ENCODE measurements around the gene RPS3A.
A peak's percentile ranks its signal among the peaks of the same experiment; 100 is the strongest.
"Not testable (repeated sequence)": the region's sequence is repeated elsewhere in the genome, so short reads cannot be mapped to it uniquely, and the experiment has no call there.

Gene RPS3A

DNA sequence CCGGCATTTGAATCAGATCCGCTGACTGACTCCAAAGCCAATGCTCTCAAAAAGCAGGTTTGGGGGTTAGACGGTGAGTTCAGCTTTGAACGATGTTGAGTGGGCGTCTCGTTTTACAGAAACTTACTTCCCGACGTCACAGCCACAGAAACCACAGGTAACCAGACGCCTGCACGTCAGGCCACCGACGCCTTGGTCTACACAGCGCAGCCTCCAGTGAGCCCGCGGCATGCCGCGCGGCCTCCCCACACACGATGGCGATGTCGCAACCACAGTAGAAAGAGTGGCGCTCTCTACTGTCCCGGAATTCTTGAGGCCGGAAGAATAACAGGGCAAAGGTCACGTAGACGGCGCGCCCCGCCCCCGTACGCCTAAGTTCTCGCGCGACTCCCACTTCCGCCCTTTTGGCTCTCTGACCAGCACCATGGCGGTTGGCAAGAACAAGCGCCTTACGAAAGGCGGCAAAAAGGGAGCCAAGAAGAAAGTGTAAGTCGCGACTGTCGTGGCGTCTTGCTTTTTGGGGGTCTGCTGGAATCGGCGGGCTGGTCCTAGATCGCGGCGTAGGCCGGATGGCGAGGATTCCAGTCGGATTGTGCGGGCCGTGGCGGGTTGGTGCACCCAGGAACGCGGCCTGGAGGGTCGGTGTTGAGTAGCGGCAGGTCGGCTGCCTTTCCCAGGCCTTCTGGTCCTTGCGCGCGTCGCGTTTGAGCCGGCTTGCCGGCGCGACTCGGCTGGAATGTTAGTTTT, at the start of gene RPS3A:
Gene RPS3A (plus strand): TSS at position 400 of the 747 bp plus-strand sequence. CDS start 25 bp downstream, at position 425.
- DNase-seq (ENCODE audit: low spot score): peak; percentile 98

DNA sequence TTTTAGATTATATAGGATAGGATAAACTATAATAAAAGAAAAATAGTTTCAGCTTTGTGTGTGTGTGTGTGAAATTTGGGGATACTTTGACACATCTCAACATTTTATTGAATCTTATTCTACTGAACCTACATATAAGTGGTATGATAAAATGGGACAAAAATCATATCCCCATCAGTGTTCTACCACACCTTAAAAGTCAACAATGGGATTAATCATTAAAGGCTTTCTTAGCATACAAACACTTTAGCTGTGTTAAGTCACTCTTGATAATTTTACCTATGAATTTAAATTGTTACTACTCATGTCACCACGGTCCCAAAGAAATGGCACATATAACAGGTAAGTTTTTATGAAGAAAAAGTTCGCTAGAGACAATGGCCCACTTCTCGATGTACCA, 46.6 kb upstream of the RPS3A start:
- no peak for DNase-seq (ENCODE audit: low spot score)

- DNase-seq (ENCODE audit: low spot score): no peak
These were observed 43.9 kb upstream of the RPS3A start for GRCh38 chr4:151055539-151055938.

GRCh38 chr4:151063143-151063542, 36.3 kb upstream of the RPS3A start:
- not testable (repeated sequence) for DNase-seq (ENCODE audit: low spot score)

DNA sequence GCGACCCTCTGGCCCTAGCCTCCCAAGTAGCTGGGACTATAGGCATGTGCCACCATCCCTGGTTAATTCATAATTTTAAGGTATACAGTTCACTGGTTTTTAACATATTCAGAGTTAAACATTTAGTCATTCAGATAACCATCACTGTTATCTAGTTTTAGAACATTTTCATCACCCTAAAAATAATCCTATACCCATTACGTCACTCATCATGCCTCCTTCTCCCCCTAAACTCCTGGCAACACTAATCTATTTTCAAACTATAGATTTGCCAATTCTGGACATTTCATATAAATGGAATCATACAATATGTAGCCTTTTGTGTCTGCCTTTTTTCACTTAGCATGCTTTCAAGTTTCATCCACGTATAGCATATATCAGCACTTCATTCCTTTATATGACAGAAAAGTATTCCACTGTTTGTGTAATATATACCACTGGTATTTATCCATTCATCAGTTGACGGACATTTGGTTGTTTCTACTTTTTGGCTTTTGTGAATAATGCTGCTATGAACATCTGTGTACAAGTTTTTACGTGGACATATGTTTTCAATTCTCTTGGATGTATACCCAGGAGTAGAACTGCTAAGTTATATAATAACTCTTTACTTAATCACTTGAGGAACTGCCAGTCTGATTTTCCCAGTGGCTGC, 32.0 kb upstream of the RPS3A start:
- DNase-seq (ENCODE audit: low spot score): no peak

- no peak for DNase-seq (ENCODE audit: low spot score)
These were observed 25.0 kb upstream of the RPS3A start for GRCh38 chr4:151074416-151074916.

GRCh38 chr4:151077978-151078377, 21.4 kb upstream of the RPS3A start:
- DNase-seq (ENCODE audit: low spot score): not testable (repeated sequence)

GRCh38 chr4:151087467-151087866, 12.0 kb upstream of the RPS3A start:
- DNase-seq (ENCODE audit: low spot score): no peak

DNA sequence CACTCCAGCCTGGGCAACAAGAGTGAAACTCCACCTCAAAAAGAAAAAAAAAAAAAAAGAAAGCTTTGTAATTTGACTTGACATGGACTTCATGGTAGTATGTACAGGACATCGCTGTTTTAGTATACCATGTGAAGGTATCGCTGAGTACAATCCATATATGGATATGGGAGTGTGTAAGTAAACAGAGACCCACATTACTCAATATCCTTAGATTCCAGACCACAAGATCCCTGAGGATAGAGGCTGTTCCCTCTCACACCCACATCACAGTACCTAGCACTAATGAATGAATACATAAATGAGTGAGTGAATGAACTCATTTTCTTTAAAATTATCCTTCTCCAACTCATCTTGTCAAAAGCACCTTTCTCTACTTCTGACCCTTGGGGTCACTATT, 8.4 kb upstream of the RPS3A start:
- DNase-seq (ENCODE audit: low spot score): no peak

DNA sequence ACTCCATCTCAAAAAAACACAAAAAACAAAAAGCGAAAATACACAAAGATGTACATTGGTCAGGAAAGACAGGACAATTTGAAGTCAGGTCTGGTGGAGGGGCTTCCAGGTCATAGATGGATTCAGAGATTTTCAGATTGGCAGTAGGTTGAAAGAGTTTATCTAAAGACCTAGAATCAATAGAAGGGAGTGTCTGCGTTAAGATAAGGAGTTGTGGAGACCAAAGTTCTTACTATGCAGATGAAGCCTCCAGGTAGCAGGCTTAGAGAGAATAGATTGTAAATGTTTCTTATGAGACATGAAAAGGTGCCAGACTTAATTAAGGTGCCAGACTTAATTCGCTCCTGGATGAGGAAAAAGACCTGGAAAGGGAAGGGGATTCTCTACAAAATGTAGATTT, 6.9 kb upstream of the RPS3A start:
- no peak for DNase-seq (ENCODE audit: low spot score)

DNA sequence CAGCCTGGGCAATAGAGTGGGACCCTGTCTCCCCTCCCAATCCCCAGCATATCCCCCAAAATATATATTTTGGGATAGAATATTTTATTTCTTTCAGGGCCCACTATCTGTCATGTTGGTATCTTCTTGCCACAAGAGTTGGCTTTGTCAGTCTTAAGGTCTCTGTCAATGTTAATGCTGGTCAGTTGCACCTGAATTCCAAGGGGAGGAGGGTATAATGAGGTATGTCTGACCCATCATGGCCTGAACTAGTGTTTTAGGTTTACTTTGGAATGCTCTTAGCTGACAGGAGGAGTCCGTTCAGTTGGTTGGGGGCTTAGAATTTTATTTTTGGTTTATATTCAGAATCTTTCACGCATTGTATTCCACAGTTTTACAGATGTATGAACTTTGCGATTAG, 6.2 kb upstream of the RPS3A start:
- DNase-seq (ENCODE audit: low spot score): no peak

- no peak for DNase-seq (ENCODE audit: low spot score)
These were observed 5.1 kb upstream of the RPS3A start for GRCh38 chr4:151094290-151094751.

GRCh38 chr4:151095142-151095541, 4.3 kb upstream of the RPS3A start:
- DNase-seq (ENCODE audit: low spot score): no peak

- no peak for DNase-seq (ENCODE audit: low spot score)
These were observed 1.7 kb upstream of the RPS3A start for GRCh38 chr4:151097759-151098158.

GRCh38 chr4:151098979-151099228, 524 bp upstream of the RPS3A start:
- DNase-seq (ENCODE audit: low spot score): no peak

DNA sequence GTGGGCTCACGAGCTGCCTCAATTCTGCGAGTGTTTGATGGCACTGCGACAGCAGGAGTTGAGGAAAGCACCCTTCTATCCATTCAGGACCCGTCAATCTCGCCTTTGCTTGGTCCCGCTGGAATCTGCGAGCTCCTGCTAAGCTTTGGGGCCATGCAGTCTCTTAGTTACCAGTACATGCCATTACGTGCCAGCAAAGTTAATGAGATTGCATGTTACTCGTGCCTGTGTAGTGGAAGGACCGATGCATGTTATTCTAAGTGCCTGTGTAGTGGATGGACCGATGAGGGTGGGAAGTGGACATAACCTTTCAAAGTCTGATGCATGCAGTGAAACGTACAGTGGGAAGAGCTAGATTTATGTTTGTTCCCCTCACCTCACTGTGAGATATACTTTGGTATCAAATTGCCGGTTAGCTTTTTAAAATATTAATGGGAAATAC, 569 bp downstream of the RPS3A start:
- no peak for DNase-seq (ENCODE audit: low spot score)

DNA sequence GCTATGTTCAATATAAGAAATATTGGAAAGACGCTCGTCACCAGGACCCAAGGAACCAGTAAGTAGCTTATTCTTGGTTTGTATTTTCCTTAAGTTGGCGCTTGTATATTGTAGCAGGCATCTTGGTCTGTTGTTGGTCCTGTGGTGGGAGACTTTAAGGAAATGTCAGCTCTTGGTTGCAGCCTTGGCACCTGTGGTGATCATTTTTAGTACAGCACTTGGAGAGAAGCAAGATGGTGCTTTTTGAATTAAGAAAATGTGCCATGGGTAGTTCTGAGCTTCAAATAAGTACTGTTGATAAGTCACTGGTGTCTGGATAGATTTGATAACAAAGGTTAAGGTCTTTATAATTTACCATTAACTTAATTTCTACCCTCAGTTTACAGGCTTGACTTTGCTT, 1.1 kb downstream of the RPS3A start:
- no peak for DNase-seq (ENCODE audit: low spot score)

DNA sequence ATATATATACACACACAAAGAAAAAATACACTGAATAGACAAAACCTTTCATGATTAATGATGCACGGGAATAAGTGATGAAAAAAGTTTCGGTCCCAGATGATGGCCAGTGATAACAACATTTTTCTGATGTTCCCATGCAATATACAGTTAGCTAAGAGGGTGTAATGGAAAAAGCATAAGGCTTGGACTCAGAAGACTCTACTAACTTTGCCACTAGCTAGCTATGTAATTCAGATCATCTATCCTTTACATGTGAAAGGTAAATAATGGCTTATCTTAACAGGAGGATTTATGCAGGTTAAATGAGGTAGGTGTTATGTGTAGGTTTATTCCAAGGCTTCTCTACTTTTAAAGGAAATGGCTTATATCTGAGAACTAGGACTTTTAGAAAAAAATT, 4.3 kb downstream of the RPS3A start:
- no peak for DNase-seq (ENCODE audit: low spot score)

GRCh38 chr4:151104621-151105020, 5.2 kb downstream of the RPS3A start:
- DNase-seq (ENCODE audit: low spot score): no peak

DNA sequence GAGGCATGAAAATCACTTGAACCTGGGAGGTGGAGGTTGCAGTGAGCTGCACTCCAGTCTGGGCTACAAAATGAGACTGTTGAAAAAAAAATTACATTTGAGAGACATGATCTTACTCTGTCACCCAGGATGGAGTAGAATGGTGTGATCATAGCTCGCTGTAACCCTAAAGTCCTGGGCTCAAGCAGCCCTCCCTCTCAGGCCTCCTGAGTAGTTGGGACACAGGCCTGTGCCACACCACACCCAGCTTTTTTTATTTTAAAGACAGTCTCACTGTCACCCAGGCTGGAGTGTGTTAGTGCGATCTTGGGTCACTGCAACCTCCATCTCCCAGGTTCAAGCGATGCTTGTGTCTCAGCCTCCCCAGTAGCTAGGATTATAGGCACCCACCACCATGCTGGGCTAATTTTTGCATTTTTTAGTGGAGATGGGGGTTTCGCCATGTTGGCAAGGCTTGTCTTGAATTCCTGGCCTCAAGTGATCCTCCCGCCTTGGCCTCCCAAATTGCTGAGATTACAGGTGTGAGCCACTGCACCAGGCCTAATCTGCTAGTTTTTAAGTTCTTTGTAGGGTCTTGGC, 6.1 kb downstream of the RPS3A start:
- no peak for DNase-seq (ENCODE audit: low spot score)

DNA sequence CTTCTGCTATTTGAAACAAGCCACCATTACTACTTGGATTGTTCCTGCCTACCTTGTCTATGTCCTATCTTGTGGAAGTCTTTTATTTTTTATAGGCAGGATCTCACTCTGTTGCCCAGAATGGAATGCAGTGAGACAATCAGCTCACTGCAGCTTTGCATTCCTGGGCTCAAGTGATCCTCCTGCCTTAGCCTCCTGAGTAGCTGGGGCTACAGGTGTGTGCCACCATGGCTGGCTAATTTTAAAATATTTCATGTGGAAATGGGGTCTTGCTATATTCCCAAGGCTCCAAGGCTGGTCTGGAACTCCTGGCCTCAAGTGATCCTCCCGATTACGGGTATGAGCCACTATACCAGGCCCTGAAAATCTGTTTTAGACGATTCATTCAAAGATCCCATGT, 7.6 kb downstream of the RPS3A start:
- DNase-seq (ENCODE audit: low spot score): no peak

DNA sequence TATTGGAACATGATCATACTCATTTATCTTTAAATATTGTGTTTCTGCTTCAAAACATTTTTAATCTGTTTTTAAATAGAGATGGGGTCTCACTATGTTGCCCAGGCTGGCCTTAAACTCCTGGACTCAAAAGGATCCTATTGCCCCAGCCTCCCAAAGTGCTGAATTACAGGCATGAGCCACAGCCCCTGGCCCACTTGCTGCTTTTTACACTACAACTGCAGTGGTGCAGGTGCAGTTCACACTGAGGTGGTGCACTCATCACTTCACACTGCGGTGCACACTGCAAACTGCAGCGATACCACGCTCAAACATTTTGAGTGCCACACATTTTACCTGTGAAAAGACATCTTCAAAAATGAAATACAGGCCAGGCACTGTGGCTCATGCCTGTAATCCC, 10.8 kb downstream of the RPS3A start:
- no peak for DNase-seq (ENCODE audit: low spot score)

DNA sequence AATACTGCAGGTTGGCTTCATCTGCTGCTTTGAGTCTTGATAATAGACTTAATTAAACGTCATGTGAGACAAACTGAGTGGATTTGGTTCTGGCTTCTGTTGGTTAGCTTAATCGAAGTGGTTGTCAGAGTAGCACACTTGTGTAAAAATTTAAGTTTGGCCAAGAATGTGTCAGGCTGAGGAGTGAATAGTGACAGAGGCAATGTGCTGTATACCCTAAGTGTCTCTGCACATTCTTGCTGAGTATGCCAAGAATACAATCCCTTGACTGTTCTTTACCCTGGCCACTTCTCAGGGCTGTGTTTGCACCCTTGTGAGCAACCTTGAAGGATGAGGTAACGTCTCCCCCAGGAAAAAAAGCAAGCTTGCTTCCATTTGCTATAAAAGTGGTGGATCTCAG, 14.9 kb downstream of the RPS3A start:
- no peak for DNase-seq (ENCODE audit: low spot score)
